BLaER1 (cell line): ENCODE results near the gene KRTAP13-4.

Experiments
- H3K27ac ChIP-seq: shearing (Covaris generic); formaldehyde crosslinking; 2 replicates; pipeline ENCODE4 v1.8.1; 2022
- H3K27me3 ChIP-seq: shearing (Covaris generic); formaldehyde crosslinking; 2 replicates; pipeline ENCODE4 v1.8.1; 2022
- H3K36me3 ChIP-seq: shearing (Covaris generic); formaldehyde crosslinking; 2 replicates; pipeline ENCODE4 v1.8.1; 2022
- H3K4me1 ChIP-seq: shearing (Covaris generic); formaldehyde crosslinking; 2 replicates; pipeline ENCODE4 v1.8.1; 2022
- H3K4me2 ChIP-seq: shearing (Covaris generic); formaldehyde crosslinking; 2 replicates; pipeline ENCODE4 v1.8.1; 2022
- H3K4me3 ChIP-seq: shearing (Covaris generic); formaldehyde crosslinking; 2 replicates; pipeline ENCODE4 v1.8.1; 2022
- H3K9ac ChIP-seq: shearing (Covaris generic); formaldehyde crosslinking; 2 replicates; pipeline ENCODE4 v1.8.1; 2022
- H3K9me3 ChIP-seq: shearing (Covaris generic); formaldehyde crosslinking; 2 replicates; pipeline ENCODE4 v1.8.1; 2022
- H4K20me1 ChIP-seq: shearing (Covaris generic); formaldehyde crosslinking; 2 replicates; pipeline ENCODE4 v1.8.1; 2022
- Cebpa-rat ChIP-seq: shearing (Covaris generic); IDR thresholded peaks from 2 replicates; pipeline ENCODE4 v1.8.1; 2022

The KRTAP13-4 gene

DNA sequence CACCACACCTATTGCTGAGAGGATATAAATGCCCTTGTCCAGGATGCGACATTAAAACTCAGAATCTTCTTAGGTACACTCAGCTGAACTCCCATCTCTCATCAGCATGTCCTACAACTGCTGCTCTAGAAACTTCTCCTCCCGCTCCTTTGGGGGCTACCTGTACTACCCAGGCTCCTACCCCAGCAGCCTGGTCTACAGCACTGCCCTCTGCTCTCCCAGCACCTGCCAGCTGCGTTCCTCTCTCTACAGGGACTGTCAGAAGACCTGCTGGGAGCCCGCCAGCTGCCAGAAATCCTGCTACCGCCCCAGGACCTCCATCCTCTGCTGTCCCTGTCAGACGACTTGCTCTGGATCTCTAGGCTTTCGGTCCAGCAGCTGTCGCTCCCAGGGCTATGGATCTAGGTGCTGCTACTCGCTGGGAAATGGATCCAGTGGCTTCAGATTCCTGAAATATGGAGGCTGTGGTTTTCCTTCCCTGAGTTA is at the start of gene KRTAP13-4:
Gene KRTAP13-4 (plus strand): TSS at position 51 of the 486 bp plus-strand sequence. CDS start 56 bp downstream, at position 107.
- H3K9me3 ChIP-seq: no peaks in the 10 kb centered on the region
- no peak for TF ChIP-seq Cebpa-rat
- H3K27ac ChIP-seq: no peak within 1 kb of the TSS
- H3K4me1 ChIP-seq: no peaks in the 10 kb centered on the region
- H3K4me3 ChIP-seq: no peak within 1 kb of the TSS
- no peaks in the 10 kb centered on the region for H3K27me3 ChIP-seq
- no peaks in the 10 kb centered on the region for H3K36me3 ChIP-seq
- no peaks in the 10 kb centered on the region for H4K20me1 ChIP-seq
- no peak within 1 kb of the TSS for H3K9ac ChIP-seq
- H3K4me2 ChIP-seq: no peak within 1 kb of the TSS

GRCh38 chr21:30382201-30382600 is 47.8 kb upstream of the KRTAP13-4 start:
- Histone ChIP-seq H3K27me3 (no peaks in the 10 kb centered on the region), H3K9me3 (no peaks in the 10 kb centered on the region), H3K9ac (no peak overlapping the region), H3K36me3 (no peaks in the 10 kb centered on the region), H3K4me3 (no peak overlapping the region), H4K20me1 (no peaks in the 10 kb centered on the region), H3K27ac (no peak overlapping the region), H3K4me2 (no peak overlapping the region), H3K4me1 (no peaks in the 10 kb centered on the region)
- TF ChIP-seq Cebpa-rat: no peak

DNA sequence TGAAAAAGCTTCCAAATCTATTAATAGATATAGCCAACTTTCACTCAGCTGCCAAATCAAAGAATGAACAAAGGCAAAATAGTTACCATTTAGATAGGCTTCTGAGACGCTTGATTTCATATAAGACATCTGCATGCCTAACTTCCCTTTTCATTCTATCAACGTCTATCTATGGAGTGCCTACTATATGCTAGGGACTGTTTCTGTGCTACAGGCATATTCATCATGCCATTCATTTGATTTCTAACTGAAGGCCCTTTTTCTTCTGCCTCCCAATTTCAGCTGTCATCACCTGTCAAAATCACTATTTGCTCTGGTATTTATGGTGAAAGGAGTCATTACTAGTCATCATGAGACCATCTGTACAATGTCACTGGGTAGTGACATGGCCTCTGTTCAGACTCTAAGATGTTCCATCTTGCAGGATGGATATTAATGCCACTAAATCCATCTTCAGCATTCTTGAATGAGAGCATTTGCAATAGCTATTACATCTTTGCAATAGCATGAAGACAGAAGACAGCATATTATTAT is 38.5 kb upstream of the KRTAP13-4 start:
- H3K27ac ChIP-seq: no peak overlapping the region
- H3K27me3 ChIP-seq: no peaks in the 10 kb centered on the region
- H3K4me1 ChIP-seq: peaks cover 16% of the 10 kb centered on the region; the same call in 1 of the 2 replicates
- H4K20me1 ChIP-seq: no peaks in the 10 kb centered on the region
- peaks cover 13% of the 10 kb centered on the region; the same call in 1 of the 2 replicates for H3K9me3 ChIP-seq
- no peak overlapping the region for H3K9ac ChIP-seq
- no peak for TF ChIP-seq Cebpa-rat
- H3K36me3 ChIP-seq: no peaks in the 10 kb centered on the region
- peak overlapping the region; percentile 42 for H3K4me2 ChIP-seq
- H3K4me3 ChIP-seq: no peak overlapping the region

DNA sequence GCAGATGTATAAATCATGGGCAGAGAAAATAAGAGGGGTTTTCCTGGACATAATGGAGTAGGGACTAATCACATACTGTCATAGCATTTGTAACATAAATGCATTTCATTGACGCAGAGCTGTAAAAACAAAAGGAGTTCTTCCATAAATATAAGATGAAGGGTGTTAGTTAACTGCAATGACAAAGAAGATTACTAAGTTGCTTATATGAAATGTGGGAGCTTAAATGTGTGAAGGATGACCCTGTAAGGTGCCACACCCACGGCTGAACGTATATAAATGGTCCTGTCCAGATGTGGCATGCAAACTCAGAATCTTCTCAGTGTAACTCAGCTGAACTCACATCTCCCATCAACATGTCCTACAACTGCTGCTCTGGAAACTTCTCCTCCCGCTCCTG is 34.3 kb upstream of the KRTAP13-4 start, which contains the start of gene KRTAP13-1:
Gene KRTAP13-1 (plus strand): TSS at position 301 of the 400 bp plus-strand sequence. CDS start 56 bp downstream, at position 357.
- Histone ChIP-seq H3K27ac (no peak within 1 kb of the TSS), H3K27me3 (no peaks in the 10 kb centered on the region), H3K36me3 (no peaks in the 10 kb centered on the region), H3K9me3 (peaks cover under 1% of the 10 kb centered on the region; the same call in 1 of the 2 replicates), H4K20me1 (no peaks in the 10 kb centered on the region), H3K4me3 (no peak within 1 kb of the TSS), H3K9ac (no peak within 1 kb of the TSS), H3K4me1 (peaks cover 15% of the 10 kb centered on the region; the same call in 1 of the 2 replicates), H3K4me2 (no peak within 1 kb of the TSS)
- TF ChIP-seq Cebpa-rat: no peak

GRCh38 chr21:30408782-30409494 is 21.1 kb upstream of the KRTAP13-4 start:
- Histone ChIP-seq H3K4me3 (no peak overlapping the region), H3K9ac (no peak overlapping the region)

GRCh38 chr21:30415993-30416392 is 14.0 kb upstream of the KRTAP13-4 start:
- Histone ChIP-seq H3K4me1 (no peaks in the 10 kb centered on the region), H3K4me2 (no peak overlapping the region), H3K9ac (no peak overlapping the region), H3K4me3 (no peak overlapping the region), H3K36me3 (no peaks in the 10 kb centered on the region), H3K9me3 (peaks cover 5% of the 10 kb centered on the region; the same call in 1 of the 2 replicates), H3K27me3 (no peaks in the 10 kb centered on the region), H3K27ac (no peak overlapping the region), H4K20me1 (no peaks in the 10 kb centered on the region)
- TF ChIP-seq Cebpa-rat: no peak

More at GRCh38 chr21:30408782-30409494, 21.1 kb upstream of the KRTAP13-4 start:
- H3K9me3 ChIP-seq: peaks cover 9% of the 10 kb centered on the region
- H4K20me1 ChIP-seq: no peaks in the 10 kb centered on the region
- no peak overlapping the region for H3K27ac ChIP-seq
- H3K27me3 ChIP-seq: no peaks in the 10 kb centered on the region
- no peak overlapping the region for H3K4me2 ChIP-seq
- no peaks in the 10 kb centered on the region for H3K36me3 ChIP-seq
- no peak for TF ChIP-seq Cebpa-rat
- H3K4me1 ChIP-seq: no peaks in the 10 kb centered on the region

GRCh38 chr21:30425826-30426225 is 4.2 kb upstream of the KRTAP13-4 start, which contains the start of gene KRTAP13-3:
KRTAP13-3 (minus strand) TSS chr21:30425926; CDS start chr21:30425912, 14 bp downstream.
- H3K4me1 ChIP-seq: no peaks in the 10 kb centered on the region
- no peak within 1 kb of the TSS for H3K9ac ChIP-seq
- H3K27me3 ChIP-seq: no peaks in the 10 kb centered on the region
- H3K4me2 ChIP-seq: no peak within 1 kb of the TSS
- H3K27ac ChIP-seq: no peak within 1 kb of the TSS
- no peaks in the 10 kb centered on the region for H4K20me1 ChIP-seq
- no peaks in the 10 kb centered on the region for H3K9me3 ChIP-seq
- TF ChIP-seq Cebpa-rat: no peak
- H3K36me3 ChIP-seq: no peaks in the 10 kb centered on the region
- H3K4me3 ChIP-seq: no peak within 1 kb of the TSS

GRCh38 chr21:30426731-30427130 is 3.3 kb upstream of the KRTAP13-4 start:
- H4K20me1 ChIP-seq: no peaks in the 10 kb centered on the region
- H3K27ac ChIP-seq: no peak overlapping the region
- H3K27me3 ChIP-seq: no peaks in the 10 kb centered on the region
- H3K9ac ChIP-seq: no peak overlapping the region
- no peaks in the 10 kb centered on the region for H3K9me3 ChIP-seq
- no peaks in the 10 kb centered on the region for H3K4me1 ChIP-seq
- H3K36me3 ChIP-seq: no peaks in the 10 kb centered on the region
- no peak overlapping the region for H3K4me2 ChIP-seq
- no peak for TF ChIP-seq Cebpa-rat
- H3K4me3 ChIP-seq: no peak overlapping the region

GRCh38 chr21:30434033-30434631 is 4.1 kb downstream of the KRTAP13-4 start:
- no peaks in the 10 kb centered on the region for H3K27me3 ChIP-seq
- no peak for TF ChIP-seq Cebpa-rat
- H4K20me1 ChIP-seq: no peaks in the 10 kb centered on the region
- H3K9me3 ChIP-seq: no peaks in the 10 kb centered on the region
- H3K4me1 ChIP-seq: no peaks in the 10 kb centered on the region
- no peak overlapping the region for H3K27ac ChIP-seq
- no peak overlapping the region for H3K9ac ChIP-seq
- H3K4me3 ChIP-seq: no peak overlapping the region
- no peaks in the 10 kb centered on the region for H3K36me3 ChIP-seq
- H3K4me2 ChIP-seq: no peak overlapping the region
